Esophagus muscularis mucosa (tissue), 3 donors: ENCODE results near the gene GPC1.

Experiments used
- POLR2A ChIP-seq: fragments of 450-650 bp; IDR thresholded peaks from one replicate; pipeline ENCODE4 v1.6.1; 2017; ENCODE audit warnings: antibody characterized with exemption, moderate library complexity, mild to moderate bottlenecking, low read depth
- TF ChIP-seq, protein P1 (sequence below), 3 experiments: fragments of 200-600 bp in 2 of 3; fragments of 450-650 bp in 1 of 3; sonication (generic) in 2 of 3; IDR thresholded peaks; one replicate each; pipeline ENCODE4 v1.5.1; 2017 to 2019; ENCODE audit warnings: antibody characterized with exemption in 3 of 3, mild to moderate bottlenecking in 2 of 3, moderate library complexity in 1 of 3

- no peak for TF ChIP-seq POLR2A
- TF ChIP-seq, protein P1, sequence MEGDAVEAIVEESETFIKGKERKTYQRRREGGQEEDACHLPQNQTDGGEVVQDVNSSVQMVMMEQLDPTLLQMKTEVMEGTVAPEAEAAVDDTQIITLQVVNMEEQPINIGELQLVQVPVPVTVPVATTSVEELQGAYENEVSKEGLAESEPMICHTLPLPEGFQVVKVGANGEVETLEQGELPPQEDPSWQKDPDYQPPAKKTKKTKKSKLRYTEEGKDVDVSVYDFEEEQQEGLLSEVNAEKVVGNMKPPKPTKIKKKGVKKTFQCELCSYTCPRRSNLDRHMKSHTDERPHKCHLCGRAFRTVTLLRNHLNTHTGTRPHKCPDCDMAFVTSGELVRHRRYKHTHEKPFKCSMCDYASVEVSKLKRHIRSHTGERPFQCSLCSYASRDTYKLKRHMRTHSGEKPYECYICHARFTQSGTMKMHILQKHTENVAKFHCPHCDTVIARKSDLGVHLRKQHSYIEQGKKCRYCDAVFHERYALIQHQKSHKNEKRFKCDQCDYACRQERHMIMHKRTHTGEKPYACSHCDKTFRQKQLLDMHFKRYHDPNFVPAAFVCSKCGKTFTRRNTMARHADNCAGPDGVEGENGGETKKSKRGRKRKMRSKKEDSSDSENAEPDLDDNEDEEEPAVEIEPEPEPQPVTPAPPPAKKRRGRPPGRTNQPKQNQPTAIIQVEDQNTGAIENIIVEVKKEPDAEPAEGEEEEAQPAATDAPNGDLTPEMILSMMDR (IDR thresholded peaks at IDR 0.05), result no peak
These were observed 8.4 kb downstream of the GPC1 start for GRCh38 chr2:240443891-240444301.
